Hepatic stellate cell (primary cell): ENCODE results near the gene EIF2D.
"Not testable (repeated sequence)": the region's sequence is repeated elsewhere in the genome, so short reads cannot be mapped to it uniquely, and the experiment has no call there.

Experiments
- DNase-seq: peaks from one replicate; pipeline ENCODE4 v3.0.0; 2011; ENCODE audit warnings: low spot score

The EIF2D gene, protein sequence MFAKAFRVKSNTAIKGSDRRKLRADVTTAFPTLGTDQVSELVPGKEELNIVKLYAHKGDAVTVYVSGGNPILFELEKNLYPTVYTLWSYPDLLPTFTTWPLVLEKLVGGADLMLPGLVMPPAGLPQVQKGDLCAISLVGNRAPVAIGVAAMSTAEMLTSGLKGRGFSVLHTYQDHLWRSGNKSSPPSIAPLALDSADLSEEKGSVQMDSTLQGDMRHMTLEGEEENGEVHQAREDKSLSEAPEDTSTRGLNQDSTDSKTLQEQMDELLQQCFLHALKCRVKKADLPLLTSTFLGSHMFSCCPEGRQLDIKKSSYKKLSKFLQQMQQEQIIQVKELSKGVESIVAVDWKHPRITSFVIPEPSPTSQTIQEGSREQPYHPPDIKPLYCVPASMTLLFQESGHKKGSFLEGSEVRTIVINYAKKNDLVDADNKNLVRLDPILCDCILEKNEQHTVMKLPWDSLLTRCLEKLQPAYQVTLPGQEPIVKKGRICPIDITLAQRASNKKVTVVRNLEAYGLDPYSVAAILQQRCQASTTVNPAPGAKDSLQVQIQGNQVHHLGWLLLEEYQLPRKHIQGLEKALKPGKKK

DNA sequence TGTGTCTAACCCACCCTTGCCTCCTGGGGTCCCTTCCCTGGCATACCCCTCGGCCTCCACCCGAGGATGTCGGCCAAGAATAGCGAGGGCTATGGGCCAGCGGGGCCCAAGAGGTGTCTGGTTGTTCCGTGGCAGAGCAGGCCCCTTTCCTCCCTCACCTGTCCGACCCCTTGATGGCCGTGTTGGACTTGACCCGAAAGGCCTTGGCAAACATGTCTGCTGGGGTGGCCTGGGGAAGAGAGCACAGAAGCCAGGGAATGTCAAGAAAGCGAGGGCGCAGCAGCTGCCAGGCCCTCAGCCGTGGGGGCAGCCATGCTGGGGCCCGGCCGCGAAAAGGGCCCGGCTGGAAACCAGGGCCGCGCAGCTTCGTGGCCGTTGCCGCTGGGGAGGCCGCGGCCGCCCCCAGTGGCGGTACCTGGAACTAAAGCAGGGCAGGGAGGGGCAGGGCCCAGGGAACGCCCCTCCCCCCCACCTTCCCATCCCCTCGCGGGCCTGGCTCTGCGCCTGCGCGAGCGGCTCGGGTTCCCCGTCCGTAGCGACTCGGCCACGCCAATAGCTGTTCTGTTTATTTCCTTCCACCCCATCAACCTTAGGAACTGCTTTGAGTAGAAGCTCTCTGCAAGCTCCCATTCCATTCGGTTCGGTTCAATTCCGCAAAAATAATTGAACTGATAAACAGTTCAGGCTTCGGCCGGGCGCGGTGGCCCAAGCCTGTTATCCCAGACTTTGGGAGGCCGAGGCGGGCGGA, at the start of gene EIF2D:
Gene EIF2D (minus strand): TSS at position 337 of the 748 bp plus-strand sequence. CDS start 123 bp downstream, at position 214.
- DNase-seq: peak; percentile 99

DNA sequence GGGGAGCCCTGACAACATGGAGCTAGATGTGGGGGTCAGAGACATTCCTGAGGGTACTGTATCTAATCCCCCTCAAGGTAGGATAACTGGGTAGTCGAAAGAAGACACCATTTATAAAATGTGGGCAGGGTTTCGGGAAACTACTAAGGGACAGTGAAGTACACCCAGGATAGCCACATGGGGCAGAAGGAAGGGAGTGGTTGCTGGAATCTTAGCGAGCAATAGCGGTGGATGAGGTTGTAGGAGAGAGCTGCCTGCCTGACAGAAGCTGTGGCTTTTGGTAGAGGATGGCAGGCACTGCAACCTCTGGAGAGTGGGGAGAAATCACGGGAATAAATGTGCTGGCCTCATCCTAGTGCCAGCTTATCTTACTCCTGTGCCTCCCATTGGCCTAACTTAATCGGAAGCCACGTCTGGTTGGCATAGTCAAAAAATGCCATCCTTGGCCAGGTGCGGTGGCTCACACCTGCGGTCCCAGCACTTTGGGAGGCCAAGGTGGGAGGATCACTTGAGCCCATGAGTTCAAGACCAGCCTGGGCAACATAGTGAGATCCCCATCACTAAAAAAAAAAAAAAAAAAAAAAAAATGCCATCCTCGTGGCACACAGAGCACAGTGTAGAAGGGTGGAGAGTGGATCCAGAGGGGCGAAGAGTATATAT, 49.0 kb upstream of the EIF2D start:
- no peak for DNase-seq

DNA sequence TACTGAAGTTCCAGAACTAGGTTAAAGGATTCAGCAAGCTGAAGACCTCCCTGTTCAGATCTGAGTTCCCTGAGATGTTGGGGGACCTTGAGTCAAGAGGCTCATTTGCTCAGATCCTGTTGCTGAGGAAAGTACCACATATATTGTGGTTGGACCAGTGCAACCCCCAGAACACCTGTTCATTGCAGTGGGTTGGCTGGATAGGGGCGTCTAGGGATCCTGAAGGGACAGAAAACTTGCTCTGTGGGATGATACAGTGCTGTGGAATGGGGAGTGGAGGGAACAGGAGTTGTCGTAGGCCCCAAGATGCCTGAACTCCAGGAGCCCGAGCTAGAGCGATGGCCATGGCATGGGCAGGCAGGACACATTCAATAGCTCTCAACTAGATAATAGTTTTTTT, 47.9 kb upstream of the EIF2D start:
- DNase-seq: no peak

- DNase-seq: no peak
Observed at GRCh38 chr1:206658981-206659273, 46.7 kb upstream of the EIF2D start.

GRCh38 chr1:206658264-206658980, 46.2 kb upstream of the EIF2D start:
- DNase-seq: peak; percentile 76

DNA sequence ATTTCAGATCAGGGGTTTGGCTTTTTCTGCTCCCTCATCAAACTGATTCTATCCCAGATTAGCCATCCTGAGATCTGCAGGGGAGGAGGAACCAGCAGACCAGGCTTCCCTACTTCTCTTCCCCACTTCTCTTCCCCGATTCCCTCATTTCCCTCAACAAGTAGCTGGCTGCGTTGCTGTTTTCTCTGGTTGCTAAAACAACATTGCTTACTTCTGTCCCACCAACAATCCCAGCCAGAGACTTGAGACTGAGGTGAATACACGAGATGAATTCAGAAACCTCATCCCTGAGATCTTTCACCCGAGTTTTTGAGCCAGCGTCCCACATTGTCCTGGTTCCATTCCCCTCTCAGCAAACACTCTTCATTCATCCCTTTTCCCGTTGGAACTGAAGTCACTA, 45.5 kb upstream of the EIF2D start:
- DNase-seq: no peak

DNA sequence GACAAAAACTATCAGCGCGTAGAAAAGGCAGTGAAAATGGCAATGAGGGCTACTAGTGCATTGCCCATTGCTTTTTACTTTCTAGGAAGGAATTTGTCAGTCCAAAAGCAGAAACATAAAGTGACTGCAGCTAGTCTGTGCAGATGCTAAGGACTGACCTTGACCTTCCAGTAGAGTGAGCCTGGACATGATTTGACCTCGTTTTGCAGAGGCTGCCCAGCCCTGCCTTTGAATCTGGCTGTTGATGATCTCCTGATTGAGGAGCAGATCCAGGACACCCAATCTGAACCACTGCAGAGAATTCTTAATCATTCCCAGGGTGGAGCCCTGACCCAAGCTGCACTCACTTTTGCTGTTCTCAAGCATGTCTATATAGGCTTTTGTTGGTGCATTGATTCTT, 44.7 kb upstream of the EIF2D start:
- DNase-seq: no peak

- no peak for DNase-seq
Observed at GRCh38 chr1:206655471-206655882, 43.2 kb upstream of the EIF2D start.

- no peak for DNase-seq
Observed at GRCh38 chr1:206654828-206655227, 42.6 kb upstream of the EIF2D start.

DNA sequence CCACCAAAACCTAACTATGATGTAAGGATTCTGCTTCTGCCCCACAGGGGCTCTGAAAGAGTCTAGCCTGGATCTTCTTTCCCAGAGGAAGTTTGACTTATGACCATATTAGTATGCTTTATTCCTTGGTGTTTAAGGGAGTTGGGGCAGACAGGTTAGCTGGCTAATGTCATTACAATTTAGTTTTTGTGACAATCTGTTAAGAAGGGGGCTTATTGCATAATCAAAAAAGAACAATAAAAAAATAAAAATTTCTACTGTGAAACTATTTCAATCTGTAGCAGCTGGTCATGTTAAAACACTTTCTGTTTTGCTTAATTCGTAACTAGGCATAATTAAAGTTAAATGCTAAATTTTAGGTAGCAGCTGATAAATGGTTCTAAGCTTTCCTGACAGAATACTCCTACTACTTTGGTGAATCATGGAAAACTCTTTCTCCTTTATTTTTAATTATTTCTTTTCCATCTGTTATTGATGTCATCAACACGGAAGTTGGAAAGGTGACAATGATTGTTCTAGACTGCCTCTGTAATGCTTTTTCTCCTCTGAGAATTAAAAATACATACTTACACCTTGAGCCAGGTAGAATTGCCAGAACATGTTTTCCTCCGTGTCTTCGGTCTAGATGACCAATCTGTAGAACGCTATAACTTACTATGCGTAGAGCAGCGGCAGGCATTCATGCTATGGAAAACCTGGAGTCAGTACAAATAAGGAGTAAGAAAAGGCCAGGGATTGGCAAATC, 41.6 kb upstream of the EIF2D start:
- DNase-seq: no peak

DNA sequence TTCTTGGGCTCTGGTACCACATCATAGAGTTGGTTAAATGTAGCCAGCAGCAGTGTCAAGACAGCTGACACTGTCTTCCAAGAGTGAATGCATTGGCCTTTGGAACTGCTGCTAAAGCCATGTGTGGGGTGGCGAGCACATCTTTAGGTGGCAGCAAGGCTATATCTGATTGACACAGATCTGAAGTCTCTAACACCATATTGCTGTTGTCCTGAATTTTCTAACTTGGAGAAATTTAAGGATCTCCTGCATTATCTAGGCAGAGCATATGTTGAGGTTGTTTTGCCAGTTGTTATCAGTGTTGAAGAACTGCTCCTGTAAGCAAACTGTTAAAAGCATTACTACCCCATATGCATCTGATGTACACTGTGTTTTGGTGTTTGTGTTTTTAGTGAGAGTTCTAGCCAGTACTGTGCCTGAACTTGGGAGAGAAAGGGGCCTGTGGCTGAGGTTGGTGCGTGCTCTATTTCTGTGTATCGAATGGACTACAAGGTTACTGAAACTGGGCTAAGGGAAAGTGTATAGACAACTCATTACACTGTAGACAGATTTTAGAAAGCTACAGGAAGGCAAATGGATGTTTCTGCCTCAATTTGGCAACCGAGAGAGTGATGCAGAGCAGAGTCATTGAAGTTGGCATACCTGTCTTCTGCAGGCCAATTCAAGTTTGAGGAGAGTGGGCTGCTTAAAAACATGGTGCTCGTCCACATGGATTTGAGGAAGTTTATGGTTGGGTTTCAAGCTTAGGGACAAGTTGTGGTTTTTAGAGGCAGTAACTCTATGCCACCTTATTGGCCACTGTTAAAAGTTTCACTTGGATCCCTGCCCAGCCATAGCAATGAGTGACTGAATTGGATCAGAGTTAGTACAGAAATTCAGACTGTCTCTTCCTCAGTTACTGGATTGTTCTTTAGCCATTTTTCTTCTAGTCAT, 40.0 kb upstream of the EIF2D start:
- no peak for DNase-seq

GRCh38 chr1:206651014-206651413, 38.7 kb upstream of the EIF2D start:
- DNase-seq: no peak

GRCh38 chr1:206649261-206649921, 37.1 kb upstream of the EIF2D start:
- no peak for DNase-seq

GRCh38 chr1:206647224-206647623, 35.0 kb upstream of the EIF2D start:
- DNase-seq: no peak

DNA sequence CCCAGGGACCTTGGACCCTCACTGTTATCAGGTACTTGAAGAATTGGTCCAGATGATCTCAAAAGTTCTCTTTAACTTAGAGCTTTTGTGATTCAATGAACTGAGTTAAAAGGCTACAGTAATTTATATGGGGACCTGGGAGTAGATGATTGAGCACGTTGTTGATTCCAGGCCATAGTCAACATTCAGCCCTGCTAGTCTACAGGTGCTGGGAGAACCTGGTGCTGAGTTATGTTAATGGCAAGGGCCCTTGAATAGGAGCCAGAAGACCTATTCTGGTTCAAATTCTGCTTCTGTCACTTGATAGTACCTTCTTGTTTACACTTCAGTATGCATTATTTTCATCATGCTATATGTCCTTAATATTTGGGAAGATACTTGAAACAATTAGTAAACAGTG, 34.2 kb upstream of the EIF2D start:
- DNase-seq: no peak

GRCh38 chr1:206643118-206643698, 30.9 kb upstream of the EIF2D start:
- DNase-seq: no peak

DNA sequence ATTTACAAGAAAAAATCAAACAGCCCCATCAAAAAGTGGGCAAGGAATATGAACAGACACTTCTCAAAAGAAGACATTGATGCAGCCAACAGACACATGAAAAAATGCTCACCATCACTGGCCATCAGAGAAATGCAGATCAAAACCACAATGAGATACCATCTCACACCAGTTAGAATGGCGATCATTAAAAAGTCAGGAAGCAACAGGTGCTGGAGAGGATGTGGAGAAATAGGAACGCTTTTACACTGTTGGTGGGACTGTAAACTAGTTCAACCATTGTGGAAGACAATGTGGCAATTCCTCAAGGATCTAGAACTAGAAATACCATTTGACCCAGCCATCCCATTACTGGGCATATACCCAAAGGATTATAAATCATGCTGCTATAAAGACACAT, 29.8 kb upstream of the EIF2D start:
- DNase-seq: not testable (repeated sequence)

- DNase-seq: no peak
Observed at GRCh38 chr1:206637605-206638004, 25.3 kb upstream of the EIF2D start.

DNA sequence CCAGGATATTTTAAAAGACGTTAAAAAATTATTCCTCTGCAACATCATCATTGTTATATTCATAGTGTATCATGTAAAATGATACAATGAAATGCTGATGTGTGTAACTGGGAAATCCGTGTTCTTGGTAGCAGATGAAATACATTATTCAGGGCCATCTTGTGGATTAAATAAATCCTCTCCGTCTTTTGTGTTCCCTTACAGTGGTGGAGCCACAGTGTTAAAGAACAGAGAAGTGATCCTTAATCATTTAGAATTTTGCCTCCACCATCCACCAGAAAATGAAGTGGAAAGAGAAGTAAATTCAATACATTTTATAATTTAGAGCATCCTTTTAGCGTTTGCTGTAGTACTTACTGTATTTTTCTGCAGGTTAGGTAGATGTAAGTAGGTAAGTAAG, 24.4 kb upstream of the EIF2D start:
- DNase-seq: no peak
